WERI-Rb-1 (cell line): ENCODE results near the gene GSTK1.
"Not testable (repeated sequence)": the region's sequence is repeated elsewhere in the genome, so short reads cannot be mapped to it uniquely, and the experiment has no call there.

ENCODE experiments used
- DNase-seq: peaks from one replicate; pipeline ENCODE4 v3.0.0-alpha.2; 2020
- H3K27ac ChIP-seq: fragments of 250-450 bp; sonication (Bioruptor Pico); 2 replicates; pipeline ENCODE4 v1.5.1; 2020; ENCODE audit warnings: mild to moderate bottlenecking, moderate library complexity
- H3K27me3 ChIP-seq: fragments of 250-450 bp; sonication (Bioruptor Pico); 2 replicates; pipeline ENCODE4 v1.5.1; 2021; ENCODE audit warnings: mild to moderate bottlenecking, low read depth, moderate library complexity; ENCODE audit not compliant: insufficient read depth, severe bottlenecking
- H3K36me3 ChIP-seq: fragments of 250-450 bp; sonication (Bioruptor Pico); 2 replicates; pipeline ENCODE4 v1.5.1; 2020; ENCODE audit warnings: mild to moderate bottlenecking, moderate library complexity
- H3K4me3 ChIP-seq: 2 replicates; pipeline ENCODE4 v1.5.1; 2011; ENCODE audit warnings: low read depth, mild to moderate bottlenecking, control low read depth, low read length
- H3K9me3 ChIP-seq: fragments of 250-450 bp; sonication (Bioruptor Pico); 2 replicates; pipeline ENCODE4 v1.5.1; 2021; ENCODE audit warnings: mild to moderate bottlenecking, moderate library complexity; ENCODE audit not compliant: severe bottlenecking
- TF ChIP-seq, protein P1 (sequence below): IDR thresholded peaks from 2 replicates; pipeline ENCODE4 v1.5.1; 2011; ENCODE audit warnings: low read depth, mild to moderate bottlenecking, control low read depth, inconsistent platforms, low read length

GSTK1 gene

DNA sequence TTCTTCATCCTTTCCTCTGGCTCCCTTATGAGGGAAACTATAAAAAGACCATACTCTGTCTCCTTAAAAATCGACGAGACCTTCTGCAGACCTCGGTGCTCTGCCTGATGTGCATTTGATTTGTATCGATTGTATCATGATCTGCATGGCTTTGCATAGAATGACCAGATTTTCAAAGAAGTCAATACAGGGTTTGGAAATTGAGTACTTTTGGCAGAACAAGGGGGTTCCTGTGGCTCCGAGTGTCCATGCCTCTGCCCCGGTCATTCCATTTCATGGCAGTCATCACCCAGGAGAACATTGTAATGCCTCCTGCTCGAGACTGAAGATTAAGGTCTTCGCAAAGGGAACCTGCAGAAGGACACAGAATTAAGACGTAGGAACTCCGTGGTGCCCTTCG lies 25.6 kb downstream of the GSTK1 start:
- DNase-seq: peak; percentile 17
- TF ChIP-seq, protein P1, sequence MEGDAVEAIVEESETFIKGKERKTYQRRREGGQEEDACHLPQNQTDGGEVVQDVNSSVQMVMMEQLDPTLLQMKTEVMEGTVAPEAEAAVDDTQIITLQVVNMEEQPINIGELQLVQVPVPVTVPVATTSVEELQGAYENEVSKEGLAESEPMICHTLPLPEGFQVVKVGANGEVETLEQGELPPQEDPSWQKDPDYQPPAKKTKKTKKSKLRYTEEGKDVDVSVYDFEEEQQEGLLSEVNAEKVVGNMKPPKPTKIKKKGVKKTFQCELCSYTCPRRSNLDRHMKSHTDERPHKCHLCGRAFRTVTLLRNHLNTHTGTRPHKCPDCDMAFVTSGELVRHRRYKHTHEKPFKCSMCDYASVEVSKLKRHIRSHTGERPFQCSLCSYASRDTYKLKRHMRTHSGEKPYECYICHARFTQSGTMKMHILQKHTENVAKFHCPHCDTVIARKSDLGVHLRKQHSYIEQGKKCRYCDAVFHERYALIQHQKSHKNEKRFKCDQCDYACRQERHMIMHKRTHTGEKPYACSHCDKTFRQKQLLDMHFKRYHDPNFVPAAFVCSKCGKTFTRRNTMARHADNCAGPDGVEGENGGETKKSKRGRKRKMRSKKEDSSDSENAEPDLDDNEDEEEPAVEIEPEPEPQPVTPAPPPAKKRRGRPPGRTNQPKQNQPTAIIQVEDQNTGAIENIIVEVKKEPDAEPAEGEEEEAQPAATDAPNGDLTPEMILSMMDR: no peak

DNA sequence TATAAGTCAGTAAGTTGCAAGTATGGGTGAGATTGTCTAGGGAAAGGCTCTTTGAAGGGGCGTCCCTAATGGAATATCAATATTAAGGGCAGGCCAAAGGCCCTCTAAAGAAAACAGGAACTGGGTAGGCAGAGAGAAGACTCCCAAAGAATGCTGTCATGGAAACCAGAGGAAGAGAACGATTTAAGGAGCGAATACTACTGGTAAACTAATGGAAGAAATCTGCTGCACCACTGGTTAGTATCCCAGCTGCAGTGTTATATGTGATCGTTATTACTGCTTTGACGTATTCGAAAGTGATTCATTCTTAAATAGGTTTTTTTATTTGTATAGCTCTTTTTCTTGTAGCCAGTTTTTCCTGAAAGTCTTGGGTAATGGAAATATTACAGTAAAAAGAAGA lies 26.2 kb downstream of the GSTK1 start:
- peaks cover 50% of the 10 kb centered on the region for H3K36me3 ChIP-seq
- no peaks in the 10 kb centered on the region for H3K27me3 ChIP-seq
- TF ChIP-seq, protein P1: no peak
- DNase-seq: no peak
- peak overlapping the region; percentile 98; the same call in 1 of the 2 replicates for H3K27ac ChIP-seq
- H3K4me3 ChIP-seq: peak overlapping the region; percentile 73
- H3K9me3 ChIP-seq: peaks cover 10% of the 10 kb centered on the region

More for the DNA sequence above, 25.6 kb downstream of the GSTK1 start:
- H3K36me3 ChIP-seq: peaks cover 45% of the 10 kb centered on the region
- H3K27me3 ChIP-seq: no peaks in the 10 kb centered on the region
- peaks cover 10% of the 10 kb centered on the region for H3K9me3 ChIP-seq
- peak overlapping the region; percentile 73 for H3K4me3 ChIP-seq
- H3K27ac ChIP-seq: peak overlapping the region; percentile 98

DNA sequence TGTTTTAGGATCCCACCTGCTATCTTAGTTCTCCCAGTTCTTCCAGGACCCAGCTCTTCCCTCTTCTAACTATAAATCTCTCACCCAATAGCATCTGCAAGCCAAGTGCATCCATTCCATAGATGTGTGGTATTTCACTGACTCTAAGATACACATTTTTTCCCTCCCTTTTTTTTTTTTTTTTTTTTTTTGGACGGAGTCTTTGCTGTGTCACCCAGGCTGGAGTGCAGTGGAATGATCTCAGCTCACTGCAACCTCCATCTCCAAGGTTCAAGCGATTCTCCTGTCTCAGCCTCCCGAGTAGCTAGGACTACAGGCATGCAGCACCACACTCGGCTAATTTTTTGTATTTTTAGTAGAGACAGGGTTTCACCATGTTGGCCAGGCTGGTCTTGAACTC lies 26.6 kb downstream of the GSTK1 start:
- Histone ChIP-seq H3K36me3 (peaks cover 55% of the 10 kb centered on the region), H3K9me3 (peaks cover 10% of the 10 kb centered on the region)
- DNase-seq, H3K4me3 ChIP-seq, H3K27ac ChIP-seq, H3K27me3 ChIP-seq: not testable (repeated sequence)

DNA sequence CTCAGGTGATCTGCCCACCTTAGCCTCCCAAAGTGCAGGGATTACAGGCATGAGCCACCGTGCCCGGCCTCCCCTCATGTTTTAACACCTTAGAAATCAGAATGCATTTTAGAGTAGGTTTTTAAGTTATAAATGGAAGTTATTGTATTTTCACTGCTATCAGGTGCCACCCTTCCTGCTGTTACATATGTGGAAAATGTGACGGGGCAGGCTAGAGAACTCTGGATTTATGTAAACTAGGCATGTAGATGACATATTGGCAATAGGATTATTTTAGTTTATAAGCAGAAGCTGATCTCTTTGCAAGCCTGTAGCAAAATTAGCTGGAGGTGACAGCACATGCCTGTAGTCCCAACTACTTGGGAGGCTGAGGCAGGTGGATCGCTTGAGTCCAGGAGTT lies 27.1 kb downstream of the GSTK1 start:
- no peak overlapping the region for H3K27ac ChIP-seq
- TF ChIP-seq, protein P1: no peak
- no peaks in the 10 kb centered on the region for H3K27me3 ChIP-seq
- peaks cover 59% of the 10 kb centered on the region for H3K36me3 ChIP-seq
- H3K9me3 ChIP-seq: peaks cover 10% of the 10 kb centered on the region
- DNase-seq: no peak
- H3K4me3 ChIP-seq: no peak overlapping the region

DNA sequence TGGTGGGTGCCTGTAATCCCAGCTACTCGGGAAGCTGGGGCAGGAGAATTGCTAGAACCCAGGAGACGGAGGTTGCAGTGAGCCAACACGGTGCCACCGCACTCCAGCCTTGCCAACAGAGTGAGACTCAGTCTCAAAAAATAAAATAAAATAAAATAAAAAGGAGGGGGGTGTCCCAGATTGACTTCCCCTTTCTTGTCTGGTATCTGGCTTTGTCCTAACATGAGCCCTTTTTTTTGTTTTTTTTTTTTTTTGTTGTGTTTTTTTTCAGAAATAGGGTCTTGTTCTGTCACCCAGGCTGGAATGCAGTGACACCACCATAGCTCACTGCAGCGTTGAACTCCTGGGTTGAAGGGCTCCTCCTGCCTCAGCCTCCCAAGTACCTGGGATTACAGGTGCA lies 29.6 kb downstream of the GSTK1 start:
- H3K36me3 ChIP-seq: peaks cover 82% of the 10 kb centered on the region
- no peaks in the 10 kb centered on the region for H3K27me3 ChIP-seq
- no peak overlapping the region for H3K27ac ChIP-seq
- peaks cover 2% of the 10 kb centered on the region for H3K9me3 ChIP-seq
- TF ChIP-seq, protein P1: no peak
- no peak for DNase-seq
- no peak overlapping the region for H3K4me3 ChIP-seq

DNA sequence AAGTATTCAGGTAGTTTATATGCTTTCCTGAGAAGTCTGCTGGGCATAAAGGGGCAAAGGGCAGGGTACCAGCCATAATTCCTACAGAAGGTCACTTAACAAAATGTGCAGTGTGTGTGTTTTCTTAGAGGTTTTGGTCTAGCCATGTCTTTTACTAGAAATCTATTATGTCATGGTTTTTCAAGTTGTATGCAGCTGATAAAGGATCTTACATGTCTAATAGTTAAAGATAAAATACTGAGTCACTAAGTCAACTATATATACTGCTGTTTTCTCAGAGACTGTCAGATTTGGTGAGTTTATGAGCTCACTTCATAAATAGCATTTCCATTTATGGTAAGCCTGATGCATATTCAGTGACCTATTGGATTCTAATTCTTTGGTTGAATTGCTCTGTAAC lies 32.6 kb downstream of the GSTK1 start:
- TF ChIP-seq, protein P1: no peak
- Histone ChIP-seq H3K36me3 (peaks cover 93% of the 10 kb centered on the region), H3K27ac (no peak overlapping the region)

More for the DNA sequence above, 32.6 kb downstream of the GSTK1 start:
- no peak overlapping the region for H3K4me3 ChIP-seq
- H3K9me3 ChIP-seq: no peaks in the 10 kb centered on the region
- H3K27me3 ChIP-seq: no peaks in the 10 kb centered on the region
- no peak for DNase-seq
